Endothelial cell of umbilical vein (primary cell): ENCODE results near the gene CREB3. TPM values are rescaled to one million over a fixed set of nuclear protein-coding genes. Genes with fewer than 3 reads are reported as not detected.

Experiments used
- BruUV-seq: library from RNA; stranded (reverse); fragments of 400-500 nt; replicated peaks from 2 replicates; lab custom pipeline; 2021; lab: Mats Ljungman, UMichigan
- CTCF ChIA-PET: fragments of 300-600, 350-600 bp; sonication (Branson Sonifier 250); formaldehyde crosslinking; loops from one replicate; lab custom pipeline; 2021; ENCODE audit warnings: antibody characterized with exemption, inconsistent platforms; lab: Charles Lee
- POLR2A ChIA-PET: fragments of 300-600, 350-600 bp; sonication (Branson Sonifier 250); formaldehyde crosslinking; loops from one replicate; lab custom pipeline; 2021; ENCODE audit warnings: antibody characterized with exemption, inconsistent platforms; lab: Charles Lee
- DNase-seq: peaks from one replicate; pipeline ENCODE4 v3.0.0-alpha.2; 2011; ENCODE audit warnings: low read depth, low spot score
- FAIRE-seq: peaks from 2 replicates; lab custom pipeline; 2011; peaks lifted over from hg19 to GRCh38; lab: Jason Lieb, UNC
- H2AFZ ChIP-seq: 2 replicates; pipeline ENCODE4 v1.6.0; 2012; ENCODE audit warnings: low read depth, low read length, control low read depth, inconsistent platforms
- H3K27ac ChIP-seq: 2 replicates; pipeline ENCODE4 v1.5.1; 2011; ENCODE audit warnings: low read depth, mild to moderate bottlenecking, control low read depth, low read length, moderate library complexity; ENCODE audit not compliant: insufficient read depth
- H3K27me3 ChIP-seq, 2 experiments: 2 replicates each; pipeline versions ENCODE4 v1.6.0 to v1.6.1; 2011; ENCODE audit warnings: low read length in 2 of 2, mixed read lengths in 1 of 2; ENCODE audit not compliant: control insufficient read depth in 2 of 2, insufficient read depth in 2 of 2
- H3K36me3 ChIP-seq, 2 experiments: 2 replicates in 1 of 2; 3 replicates in 1 of 2; pipeline ENCODE4 v1.5.1; 2011; ENCODE audit warnings: low read length in 2 of 2, mild to moderate bottlenecking in 1 of 2, moderate library complexity in 1 of 2; ENCODE audit not compliant: control insufficient read depth in 2 of 2, insufficient read depth in 2 of 2; ENCODE audit errors: extremely low read depth in 1 of 2
- H3K4me1 ChIP-seq: 3 replicates; pipeline ENCODE4 v1.5.1; 2011; ENCODE audit warnings: mild to moderate bottlenecking, low read length; ENCODE audit not compliant: control insufficient read depth, insufficient read depth; ENCODE audit errors: extremely low read depth
- H3K4me2 ChIP-seq: 2 replicates; pipeline ENCODE4 v1.6.1; 2011; ENCODE audit warnings: low read length, control low read depth, mixed read lengths; ENCODE audit not compliant: insufficient read depth
- H3K4me3 ChIP-seq, 3 experiments: fragments of 200-600 bp in 1 of 3; sonication (generic), shearing (Covaris generic) in 1 of 3; replicated peaks in 1 of 3; 2 replicates each; pipeline ENCODE4 v1.5.1; 2011 to 2016; ENCODE audit warnings: control low read depth in 3 of 3, low read length in 3 of 3, mild to moderate bottlenecking in 2 of 3, inconsistent platforms in 1 of 3, low read depth in 1 of 3, moderate library complexity in 1 of 3; ENCODE audit not compliant: insufficient read depth in 1 of 3
- H3K79me2 ChIP-seq: 2 replicates; pipeline ENCODE4 v1.6.0; 2012; ENCODE audit warnings: low read length, inconsistent platforms; ENCODE audit not compliant: control insufficient read depth, insufficient read depth
- H3K9ac ChIP-seq: replicated peaks from 2 replicates; pipeline ENCODE3; 2011; ENCODE audit warnings: low read length, control low read depth; ENCODE audit not compliant: insufficient read depth; ENCODE audit errors: extremely low read depth
- H3K9me1 ChIP-seq: replicated peaks from 3 replicates; pipeline ENCODE4 v1.6.0; 2011; ENCODE audit warnings: mild to moderate bottlenecking, low read length; ENCODE audit not compliant: control insufficient read depth, insufficient read depth; ENCODE audit errors: extremely low read depth
- H3K9me3 ChIP-seq: replicated peaks from 2 replicates; pipeline ENCODE4 v1.5.1; 2012; ENCODE audit warnings: low read length, inconsistent platforms; ENCODE audit not compliant: control insufficient read depth, insufficient read depth
- H4K20me1 ChIP-seq: replicated peaks from 2 replicates; pipeline ENCODE3; 2011; ENCODE audit warnings: mild to moderate bottlenecking, low read length; ENCODE audit not compliant: control insufficient read depth, insufficient read depth; ENCODE audit errors: extremely low read depth
- EZH2 ChIP-seq: IDR thresholded peaks from 2 replicates; pipeline ENCODE4 v1.6.1; 2012; ENCODE audit warnings: borderline replicate concordance, low read depth, mild to moderate bottlenecking, moderate library complexity, low read length, inconsistent platforms; ENCODE audit not compliant: severe bottlenecking
- FOS ChIP-seq: IDR thresholded peaks from 2 replicates; pipeline ENCODE4 v1.6.1; 2011; ENCODE audit warnings: mild to moderate bottlenecking, low read length, moderate library complexity, borderline replicate concordance; ENCODE audit not compliant: insufficient read depth
- GATA2 ChIP-seq: IDR thresholded peaks from 2 replicates; pipeline ENCODE4 v1.7.0; 2011; ENCODE audit warnings: low read depth, mild to moderate bottlenecking, moderate library complexity, mixed read lengths, low read length; ENCODE audit not compliant: insufficient read length, insufficient read depth
- JUN ChIP-seq: IDR thresholded peaks from 2 replicates; pipeline ENCODE4 v1.6.1; 2011; ENCODE audit warnings: borderline replicate concordance, low read depth; ENCODE audit not compliant: insufficient read length, insufficient read depth
- MYC ChIP-seq: IDR thresholded peaks from one replicate; pipeline ENCODE4 v1.6.1; 2011; ENCODE audit warnings: mild to moderate bottlenecking, low read depth, low read length
- POLR2A ChIP-seq: IDR thresholded peaks from 2 replicates; pipeline ENCODE4 v1.6.1; 2012; ENCODE audit warnings: low read depth, mild to moderate bottlenecking, control low read depth, low read length
- POLR2AphosphoS5 ChIP-seq: IDR thresholded peaks from 2 replicates; pipeline ENCODE4 v1.6.1; 2012; ENCODE audit warnings: low read depth, mild to moderate bottlenecking, control low read depth, low read length, moderate library complexity; ENCODE audit not compliant: insufficient read depth
- dilution Hi-C: fragments of 300-500 bp; cut with MboI; formaldehyde crosslinking; loops from one replicate; pipeline ENCODE4 v1.15.0; 2019; ENCODE audit warnings: low sequenced_read_pairs; ENCODE audit not compliant: extremely low pct_ligation_motif_present
- intact Hi-C: fragments of 100-400 bp; cut with micrococcal nuclease; formaldehyde crosslinking; loops from one replicate; pipeline ENCODE4 v1.10.0; 2022
- polyA plus RNA-seq, 4 experiments: library from polyadenylated mRNA; depleted of rRNA in 3 of 4; stranded (reverse) in 3 of 4; unstranded in 1 of 4; fragments of >200 nt; gene quantifications; 2 replicates each; pipeline versions ENCODE4 v1.2.1 to v1.2.3, GENCODE V29; 2011 to 2012; ENCODE audit warnings: missing spikeins in 1 of 4
- total RNA-seq: library from RNA; stranded (reverse); gene quantifications from 2 replicates; pipeline ENCODE4 v1.2.3, GENCODE V29; 2021
- TF ChIP-seq, protein P1 (sequence below): IDR thresholded peaks from 2 replicates; pipeline ENCODE4 v1.6.1; 2011; ENCODE audit not compliant: insufficient read depth, insufficient read length
- TF ChIP-seq, protein P2 (sequence below), 2 donors: IDR thresholded peaks; 1 replicate in 1 of 2; 2 replicates in 1 of 2; pipeline ENCODE4 v1.5.1; 2011; ENCODE audit warnings: low read length in 2 of 2, mild to moderate bottlenecking in 2 of 2, moderate library complexity in 2 of 2, control low read depth in 1 of 2, inconsistent platforms in 1 of 2, low read depth in 1 of 2; ENCODE audit not compliant: insufficient read depth in 1 of 2; ENCODE audit errors: extremely low read depth in 1 of 2

CREB3 gene
- total and polyA plus RNA-seq, 2 donors (not counting 3 experiments of a cell fraction or from before 2014, with no cell fraction given): 39.8 to 52.1 TPM

GRCh38 chr9:35754264-35754663 is 21.8 kb downstream of the CREB3 start, which contains the start of gene MSMP:
Gene MSMP, minus strand, starts transcription at chr9:35754276. Its CDS starts 147 bp downstream, at chr9:35754129.
- peaks cover 7% of the 10 kb centered on the region for H3K79me2 ChIP-seq
- no TSS peak for BruUV-seq
- DNase-seq (peak; percentile 75), FAIRE-seq (peak; percentile 91)
- no peaks in the 10 kb centered on the region for H3K9me1 ChIP-seq
- H3K36me3 ChIP-seq: peaks cover 0 to 2% of the 10 kb centered on the region in 2 experiments
- H4K20me1 ChIP-seq: no peaks in the 10 kb centered on the region
- dilution Hi-C loops: no loop called here
- ChIA-PET CTCF (interaction anchor here (0.8 to 3.5 kb wide), 12 partner anchors 10 to 128 kb away, joined by 3 to 24 read pairs (median 8); partner anchors contain the start of genes CCDC107, CREB3, NPR2 and RMRP), POLR2A (no interaction called here)
- H3K27ac ChIP-seq: peak within 1 kb of the TSS; percentile 97
- intact Hi-C loops: no loop called here
- H3K4me2 ChIP-seq: peak within 1 kb of the TSS; percentile 18
- TF ChIP-seq POLR2AphosphoS5 (no peak), MYC (no peak), JUN (no peak), GATA2 (peak; percentile 52), EZH2 (no peak), FOS (peak; percentile 62), POLR2A (no peak)
- TF ChIP-seq, protein P1, sequence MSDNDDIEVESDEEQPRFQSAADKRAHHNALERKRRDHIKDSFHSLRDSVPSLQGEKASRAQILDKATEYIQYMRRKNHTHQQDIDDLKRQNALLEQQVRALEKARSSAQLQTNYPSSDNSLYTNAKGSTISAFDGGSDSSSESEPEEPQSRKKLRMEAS: no peak
- TF ChIP-seq, protein P2, sequence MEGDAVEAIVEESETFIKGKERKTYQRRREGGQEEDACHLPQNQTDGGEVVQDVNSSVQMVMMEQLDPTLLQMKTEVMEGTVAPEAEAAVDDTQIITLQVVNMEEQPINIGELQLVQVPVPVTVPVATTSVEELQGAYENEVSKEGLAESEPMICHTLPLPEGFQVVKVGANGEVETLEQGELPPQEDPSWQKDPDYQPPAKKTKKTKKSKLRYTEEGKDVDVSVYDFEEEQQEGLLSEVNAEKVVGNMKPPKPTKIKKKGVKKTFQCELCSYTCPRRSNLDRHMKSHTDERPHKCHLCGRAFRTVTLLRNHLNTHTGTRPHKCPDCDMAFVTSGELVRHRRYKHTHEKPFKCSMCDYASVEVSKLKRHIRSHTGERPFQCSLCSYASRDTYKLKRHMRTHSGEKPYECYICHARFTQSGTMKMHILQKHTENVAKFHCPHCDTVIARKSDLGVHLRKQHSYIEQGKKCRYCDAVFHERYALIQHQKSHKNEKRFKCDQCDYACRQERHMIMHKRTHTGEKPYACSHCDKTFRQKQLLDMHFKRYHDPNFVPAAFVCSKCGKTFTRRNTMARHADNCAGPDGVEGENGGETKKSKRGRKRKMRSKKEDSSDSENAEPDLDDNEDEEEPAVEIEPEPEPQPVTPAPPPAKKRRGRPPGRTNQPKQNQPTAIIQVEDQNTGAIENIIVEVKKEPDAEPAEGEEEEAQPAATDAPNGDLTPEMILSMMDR (IDR thresholded peaks at IDR 0.05; ENCODE audit: extremely low read depth in 1 of 2, insufficient read depth in 1 of 2, low read depth in 1 of 2, low read length in 2 of 2): peak in 1 of 2 donors; percentile 5
- peak within 1 kb of the TSS; percentile 25 for H3K9ac ChIP-seq
- H3K9me3 ChIP-seq: no peaks in the 10 kb centered on the region
- no peaks in the 10 kb centered on the region for H3K27me3 ChIP-seq
- H2AFZ ChIP-seq: no peak within 1 kb of the TSS
- H3K4me1 ChIP-seq: peaks cover 92% of the 10 kb centered on the region
- no peak within 1 kb of the TSS for H3K4me3 ChIP-seq
